Measurements from ENCODE around the gene TBC1D10B. TPM values are rescaled to one million over a fixed set of nuclear protein-coding genes. Genes with fewer than 3 reads are reported as not detected.
A peak's percentile ranks its signal among the peaks of the same experiment; 100 is the strongest.

The TBC1D10B gene
- total and polyA plus RNA-seq, 3 experiments from 2014 or later, result 17.3 to 61.4 (median 59.0) TPM

DNA sequence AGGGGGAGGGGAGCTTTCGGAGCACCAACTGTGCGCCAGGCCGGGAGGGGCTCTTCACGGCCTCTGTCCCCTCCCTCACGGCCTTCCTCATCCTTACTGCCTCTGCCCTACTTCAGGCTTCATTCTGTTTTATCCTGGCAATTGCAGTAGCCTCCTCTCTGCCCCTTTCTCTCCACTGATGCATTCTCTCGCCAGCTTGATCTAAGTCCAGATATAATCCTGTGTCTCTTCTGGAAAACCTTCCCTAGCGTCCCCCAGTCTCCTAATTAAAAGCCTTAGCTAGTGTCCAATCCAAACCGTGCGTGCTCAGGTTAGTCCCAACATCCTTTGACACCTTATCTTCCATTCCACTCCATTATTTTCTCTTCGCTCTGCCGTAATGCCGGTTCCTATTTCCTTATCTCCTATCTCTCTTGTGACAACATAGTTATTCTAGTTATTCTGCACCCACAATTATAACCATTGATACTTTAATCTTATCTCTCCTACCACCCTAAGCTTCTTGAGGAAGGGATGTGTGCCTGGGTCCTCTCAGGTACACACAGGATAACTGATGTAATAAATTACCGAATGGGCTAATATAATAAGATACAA, 25.8 kb upstream of the TBC1D10B start:
- no peak for DNase-seq
- Mint-ChIP-seq H3K9me3 (peaks cover 0 to 2% (median 0%) of the 10 kb centered on the region in 5 donors), H3K4me3 (peak overlapping the region; percentile 72 to 93 (median 88)), H3K36me3 (peaks cover 0 to 27% (median 5%) of the 10 kb centered on the region in 3 donors), H3K4me1 (peaks cover 33 to 53% (median 36%) of the 10 kb centered on the region in 3 donors), H3K27me3 (no peaks in the 10 kb centered on the region), H3K27ac (peak overlapping the region in 7 of 8 donors; percentile 28 to 89 (median 82))
- CTCF ChIA-PET, result interaction anchor here (0.5 to 3.6 kb wide), 6 partner anchors 10 to 422 kb away, joined by 3 to 19 read pairs (median 8); partner anchors contain the start of genes SEPTIN1, TAOK2 and ZNF771
- no peaks in the 10 kb centered on the region for H3K27me3 ChIP-seq (ENCODE audit: insufficient read depth, low read length, poor library complexity, severe bottlenecking)
- H3K27ac ChIP-seq (ENCODE audit: low read depth, low read length), result peak overlapping the region; percentile 6
- peaks cover 25% of the 10 kb centered on the region for H3K4me1 ChIP-seq (ENCODE audit: insufficient read depth, low read length)
- no peaks in the 10 kb centered on the region for H3K36me3 ChIP-seq (ENCODE audit: insufficient read depth, low read length)
- POLR2A ChIA-PET, result interaction anchor here (0.7 to 1.9 kb wide), 6 partner anchors 11 to 611 kb away, joined by 3 to 24 read pairs (median 6); partner anchors contain the start of genes SEPTIN1 and ZNF771
- peak overlapping the region; percentile 60 for H3K4me3 ChIP-seq (ENCODE audit: low read length)
- H3K9me3 ChIP-seq (ENCODE audit: low read length), result no peaks in the 10 kb centered on the region

DNA sequence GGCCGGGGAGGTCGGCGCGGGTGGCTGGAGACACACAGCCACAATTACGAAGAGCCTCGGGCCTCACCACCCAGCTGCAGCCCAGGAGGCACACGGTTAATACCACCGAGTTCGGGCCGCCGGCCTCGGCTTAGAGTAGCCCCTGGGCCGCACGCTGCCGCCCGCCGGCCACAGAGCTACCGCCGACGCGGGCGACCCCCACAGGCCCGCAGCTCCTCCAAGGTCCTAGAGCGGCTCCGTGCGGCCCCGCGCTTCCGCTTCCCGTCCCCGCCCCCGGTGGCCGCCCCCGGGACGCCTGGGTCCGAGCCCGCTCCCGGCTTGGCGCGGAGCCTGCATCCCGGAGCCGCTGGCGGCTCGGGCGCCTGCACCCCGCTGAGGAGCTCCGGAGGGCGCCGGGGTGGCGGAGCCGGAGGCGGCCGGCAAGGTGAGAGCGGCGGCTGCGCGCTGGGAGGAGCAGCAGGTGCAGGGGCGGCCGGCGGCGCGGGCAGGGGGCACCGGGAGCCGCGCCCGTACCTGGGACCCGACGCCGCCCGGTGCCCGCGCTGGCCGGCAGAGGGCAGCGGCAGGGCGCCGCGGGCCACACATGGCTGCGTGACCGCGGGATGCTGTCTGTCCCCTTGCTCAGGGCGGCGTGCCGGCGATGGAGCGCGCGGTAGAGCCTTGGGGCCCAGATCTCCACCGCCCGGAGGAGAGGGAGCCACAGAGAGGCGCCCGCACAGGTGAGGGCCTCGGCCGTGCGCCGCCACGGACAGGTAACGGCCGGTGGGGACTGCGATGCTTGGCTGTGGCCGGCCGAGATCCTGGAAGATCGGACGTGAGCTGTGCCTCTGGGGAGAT, 25.1 kb upstream of the TBC1D10B start, which contains the start of gene ZNF48:
Gene ZNF48, plus strand, starts transcription at position 266 of the 837 bp plus-strand sequence. Its CDS starts 375 bp downstream, at position 641.
- peaks cover 0 to 2% (median 0%) of the 10 kb centered on the region in 5 donors for H3K9me3 Mint-ChIP-seq
- H3K36me3 Mint-ChIP-seq, result peaks cover 0 to 27% (median 5%) of the 10 kb centered on the region in 3 donors
- peak within 1 kb of the TSS; percentile 44 to 98 (median 86) for H3K27ac Mint-ChIP-seq
- peak; percentile 37 to 64 (median 58) for DNase-seq
- H3K4me1 Mint-ChIP-seq, result peaks cover 30 to 48% (median 33%) of the 10 kb centered on the region in 3 donors
- Histone ChIP-seq H3K36me3 (ENCODE audit: insufficient read depth, low read length) (no peaks in the 10 kb centered on the region), H3K27me3 (ENCODE audit: insufficient read depth, low read length, poor library complexity, severe bottlenecking) (no peaks in the 10 kb centered on the region), H3K9me3 (ENCODE audit: low read length) (no peaks in the 10 kb centered on the region), H3K27ac (ENCODE audit: low read depth, low read length) (peak within 1 kb of the TSS; percentile 52), H3K4me3 (ENCODE audit: low read length) (peak within 1 kb of the TSS; percentile 60), H3K4me1 (ENCODE audit: insufficient read depth, low read length) (peaks cover 25% of the 10 kb centered on the region)
- POLR2A ChIA-PET, result interaction anchor here (0.5 to 1.9 kb wide), 9 partner anchors 12 to 280 kb away, joined by 3 to 24 read pairs (median 3); partner anchors contain the start of genes SEPTIN1, TBC1D10B and ZNF771
- no peaks in the 10 kb centered on the region for H3K27me3 Mint-ChIP-seq
- CTCF ChIA-PET, result interaction anchor here (0.8 to 3.6 kb wide), 6 partner anchors 11 to 30 kb away, joined by 3 to 19 read pairs (median 8); partner anchors contain the start of genes SEPTIN1 and ZNF771
- H3K4me3 Mint-ChIP-seq, result peak within 1 kb of the TSS; percentile 72 to 93 (median 89)

- CTCF ChIA-PET, result interaction anchor here (0.8 to 3.6 kb wide), 6 partner anchors 11 to 30 kb away, joined by 3 to 19 read pairs (median 8); partner anchors contain the start of genes SEPTIN1 and ZNF771
- no peaks in the 10 kb centered on the region for H3K27me3 ChIP-seq (ENCODE audit: insufficient read depth, low read length, poor library complexity, severe bottlenecking)
- peak overlapping the region; percentile 53 for H3K4me3 ChIP-seq (ENCODE audit: low read length)
- POLR2A ChIA-PET, result interaction anchor here (0.5 to 1.9 kb wide), 7 partner anchors 12 to 280 kb away, joined by 3 to 24 read pairs (median 3); partner anchors contain the start of genes SEPTIN1, TBC1D10B and ZNF771
- H3K4me1 ChIP-seq (ENCODE audit: insufficient read depth, low read length), result peaks cover 21% of the 10 kb centered on the region
- peak overlapping the region; percentile 44 to 98 (median 76) for H3K27ac Mint-ChIP-seq
- H3K9me3 ChIP-seq (ENCODE audit: low read length), result no peaks in the 10 kb centered on the region
- peak overlapping the region; percentile 72 to 92 (median 79) for H3K4me3 Mint-ChIP-seq
- no peak for DNase-seq
- peaks cover 0 to 24% (median 5%) of the 10 kb centered on the region in 3 donors for H3K36me3 Mint-ChIP-seq
- peak overlapping the region; percentile 52 for H3K27ac ChIP-seq (ENCODE audit: low read depth, low read length)
- peaks cover 23 to 41% (median 27%) of the 10 kb centered on the region in 3 donors for H3K4me1 Mint-ChIP-seq
- H3K27me3 Mint-ChIP-seq, result no peaks in the 10 kb centered on the region
- no peaks in the 10 kb centered on the region for H3K36me3 ChIP-seq (ENCODE audit: insufficient read depth, low read length)
- H3K9me3 Mint-ChIP-seq, result peaks cover 0 to 2% (median 0%) of the 10 kb centered on the region in 5 donors
These were observed 24.4 kb upstream of the TBC1D10B start for GRCh38 chr16:30394592-30395154.

DNA sequence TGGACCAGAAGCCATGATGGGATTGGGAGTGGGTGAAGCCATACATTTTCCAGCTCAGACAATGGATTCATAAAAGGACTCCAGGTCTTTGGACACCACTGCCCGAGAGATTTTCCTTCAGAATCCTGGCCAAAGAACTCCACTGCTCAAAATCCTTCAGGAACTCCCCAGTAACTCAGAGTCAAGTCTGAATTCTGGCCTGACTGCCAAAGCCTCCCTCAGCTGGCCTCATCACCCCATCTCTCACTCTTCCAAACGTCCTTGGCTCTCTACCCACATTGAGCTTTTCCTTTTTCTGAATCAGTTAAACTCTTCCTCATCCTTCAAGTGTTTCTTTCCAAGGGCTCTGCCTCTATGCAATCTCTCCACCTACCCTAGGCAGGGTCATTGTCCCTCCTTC, 13.2 kb upstream of the TBC1D10B start:
- H3K4me3 Mint-ChIP-seq, result peak overlapping the region; percentile 46 to 93 (median 91)
- H3K27me3 ChIP-seq (ENCODE audit: insufficient read depth, low read length, poor library complexity, severe bottlenecking), result no peaks in the 10 kb centered on the region
- H3K27me3 Mint-ChIP-seq, result peaks cover 0 to 2% of the 10 kb centered on the region in 2 donors
- peak overlapping the region; percentile 92 to 100 (median 100) for H3K27ac Mint-ChIP-seq
- H3K9me3 ChIP-seq (ENCODE audit: low read length), result no peaks in the 10 kb centered on the region
- H3K36me3 Mint-ChIP-seq, result peaks cover 3 to 22% (median 3%) of the 10 kb centered on the region in 3 donors
- DNase-seq, result peak in 1 of 5 donors; percentile 4
- no peaks in the 10 kb centered on the region for H3K36me3 ChIP-seq (ENCODE audit: insufficient read depth, low read length)
- H3K4me1 Mint-ChIP-seq, result peaks cover 46 to 48% (median 47%) of the 10 kb centered on the region in 3 donors
- H3K4me1 ChIP-seq (ENCODE audit: insufficient read depth, low read length), result peaks cover 51% of the 10 kb centered on the region
- H3K27ac ChIP-seq (ENCODE audit: low read depth, low read length), result no peak overlapping the region
- CTCF ChIA-PET, result interaction anchor here (0.6 to 3.0 kb wide), 6 partner anchors 8 to 249 kb away, joined by 3 to 20 read pairs (median 12); partner anchors contain the start of gene ZNF771
- peak overlapping the region; percentile 23 for H3K4me3 ChIP-seq (ENCODE audit: low read length)
- no peaks in the 10 kb centered on the region for H3K9me3 Mint-ChIP-seq
- POLR2A ChIA-PET, result interaction anchor here (0.6 to 4.3 kb wide), 8 partner anchors 12 to 318 kb away, joined by 3 to 35 read pairs (median 10); partner anchors contain the start of genes ALDOA, CORO1A, TBC1D10B and ZNF48

- no peaks in the 10 kb centered on the region for H3K27me3 ChIP-seq (ENCODE audit: insufficient read depth, low read length, poor library complexity, severe bottlenecking)
- peaks cover 54% of the 10 kb centered on the region for H3K4me1 ChIP-seq (ENCODE audit: insufficient read depth, low read length)
- H3K9me3 ChIP-seq (ENCODE audit: low read length), result no peaks in the 10 kb centered on the region
- H3K36me3 Mint-ChIP-seq, result peaks cover 3 to 31% (median 3%) of the 10 kb centered on the region in 3 donors
- ChIA-PET POLR2A (interaction anchor here (0.6 to 4.3 kb wide), 20 partner anchors 11 to 317 kb away, joined by 3 to 35 read pairs (median 4); partner anchors contain the start of genes ALDOA, CORO1A, TBC1D10B and ZNF48), CTCF (interaction anchor here (0.6 to 3.6 kb wide), 11 partner anchors 10 to 216 kb away, joined by 3 to 24 read pairs (median 10); partner anchors contain the start of genes CD2BP2, DCTPP1, TBC1D10B and ZNF48)
- peak within 1 kb of the TSS; percentile 60 for H3K27ac ChIP-seq (ENCODE audit: low read depth, low read length)
- H3K9me3 Mint-ChIP-seq, result no peaks in the 10 kb centered on the region
- H3K4me3 Mint-ChIP-seq, result peak within 1 kb of the TSS; percentile 81 to 93 (median 91)
- peaks cover 0 to 2% of the 10 kb centered on the region in 2 donors for H3K27me3 Mint-ChIP-seq
- peak within 1 kb of the TSS; percentile 92 to 100 (median 100) for H3K27ac Mint-ChIP-seq
- DNase-seq, result peak; percentile 64 to 87 (median 80)
- no peaks in the 10 kb centered on the region for H3K36me3 ChIP-seq (ENCODE audit: insufficient read depth, low read length)
- peak within 1 kb of the TSS; percentile 57 for H3K4me3 ChIP-seq (ENCODE audit: low read length)
- H3K4me1 Mint-ChIP-seq, result peaks cover 55 to 61% (median 56%) of the 10 kb centered on the region in 3 donors
These were observed 12.0 kb upstream of the TBC1D10B start, which contains the start of gene SEPTIN1 for GRCh38 chr16:30382111-30382881. Gene SEPTIN1 (minus strand): TSS chr16:30382561. CDS start chr16:30382542, 19 bp downstream.

DNA sequence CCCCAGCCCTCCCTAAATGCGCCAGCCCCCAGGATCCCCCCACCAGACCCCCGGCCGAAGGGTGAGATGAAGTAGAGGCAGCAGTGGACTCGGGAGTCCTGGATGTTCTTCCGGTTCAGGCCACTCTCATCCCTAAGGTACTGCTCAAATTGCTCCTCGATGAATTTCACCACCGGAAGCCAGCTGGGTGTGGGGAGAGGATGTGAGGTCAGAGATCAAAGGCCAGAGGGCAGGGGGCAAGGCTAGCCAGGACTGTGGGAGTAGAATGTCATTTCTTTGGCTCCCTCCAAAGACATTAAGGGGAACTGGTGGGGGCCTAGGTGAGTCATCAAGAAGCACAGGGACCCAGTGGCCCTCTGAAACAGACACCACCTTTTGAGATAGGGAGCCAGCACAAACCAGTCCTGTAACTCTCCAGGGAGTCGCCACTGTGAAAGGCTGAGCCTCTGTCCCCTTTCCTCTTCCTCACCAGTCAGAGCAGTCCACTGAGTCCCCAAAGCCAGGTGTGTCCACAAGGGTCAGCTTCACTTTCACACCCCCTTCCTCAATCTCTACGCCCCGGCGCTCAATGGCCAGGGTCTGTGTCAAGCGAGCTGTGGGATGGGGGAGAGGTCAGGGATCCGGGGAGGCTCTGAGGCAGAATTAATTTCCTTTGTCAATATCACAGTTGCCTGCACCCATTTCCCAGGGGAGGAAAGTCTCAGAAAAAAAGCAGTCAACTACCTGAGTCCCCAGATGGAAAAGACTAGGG, 11.2 kb upstream of the TBC1D10B start:
- Histone ChIP-seq H3K27ac (ENCODE audit: low read depth, low read length) (peak overlapping the region; percentile 60), H3K4me3 (ENCODE audit: low read length) (peak overlapping the region; percentile 57), H3K27me3 (ENCODE audit: insufficient read depth, low read length, poor library complexity, severe bottlenecking) (no peaks in the 10 kb centered on the region), H3K36me3 (ENCODE audit: insufficient read depth, low read length) (no peaks in the 10 kb centered on the region), H3K9me3 (ENCODE audit: low read length) (no peaks in the 10 kb centered on the region), H3K4me1 (ENCODE audit: insufficient read depth, low read length) (peaks cover 62% of the 10 kb centered on the region)
- H3K4me1 Mint-ChIP-seq, result peaks cover 59 to 64% (median 60%) of the 10 kb centered on the region in 3 donors
- peaks cover 0 to 2% of the 10 kb centered on the region in 2 donors for H3K27me3 Mint-ChIP-seq
- POLR2A ChIA-PET, result interaction anchor here (1.5 to 4.3 kb wide), 6 partner anchors 11 to 316 kb away, joined by 4 to 35 read pairs (median 10); partner anchors contain the start of genes ALDOA, TBC1D10B, ZNF48 and ZNF771
- DNase-seq, result peak in 1 of 5 donors; percentile 56
- peaks cover 3 to 32% (median 3%) of the 10 kb centered on the region in 3 donors for H3K36me3 Mint-ChIP-seq
- peak overlapping the region; percentile 81 to 93 (median 91) for H3K4me3 Mint-ChIP-seq
- H3K27ac Mint-ChIP-seq, result peak overlapping the region; percentile 92 to 100 (median 100)
- CTCF ChIA-PET, result interaction anchor here (1.4 to 3.6 kb wide), 7 partner anchors 10 to 34 kb away, joined by 4 to 24 read pairs (median 15); partner anchors contain the start of genes TBC1D10B, ZNF48 and ZNF771
- H3K9me3 Mint-ChIP-seq, result no peaks in the 10 kb centered on the region
